MM.1S (cell line): ENCODE results near the gene DAZAP1.

ENCODE experiments used
- EZH2 ChIP-seq: fragments of 300-600 bp; sonication (generic); optimal IDR thresholded peaks from 2 replicates; pipeline ENCODE3; 2017; ENCODE audit warnings: low read depth, mild to moderate bottlenecking, antibody characterized with exemption, low read length, mixed read lengths
- EZH2phosphoT487 ChIP-seq: fragments of 300-600 bp; sonication (generic); IDR thresholded peaks from 2 replicates; pipeline ENCODE4 v1.6.1; 2018; ENCODE audit warnings: antibody characterized with exemption, low read length
- TF ChIP-seq, protein P1 (sequence below): fragments of 300-600 bp; sonication (generic); IDR thresholded peaks from 2 replicates; pipeline ENCODE4 v1.5.1; 2016; ENCODE audit warnings: antibody characterized with exemption, low read length, mixed read lengths

DNA sequence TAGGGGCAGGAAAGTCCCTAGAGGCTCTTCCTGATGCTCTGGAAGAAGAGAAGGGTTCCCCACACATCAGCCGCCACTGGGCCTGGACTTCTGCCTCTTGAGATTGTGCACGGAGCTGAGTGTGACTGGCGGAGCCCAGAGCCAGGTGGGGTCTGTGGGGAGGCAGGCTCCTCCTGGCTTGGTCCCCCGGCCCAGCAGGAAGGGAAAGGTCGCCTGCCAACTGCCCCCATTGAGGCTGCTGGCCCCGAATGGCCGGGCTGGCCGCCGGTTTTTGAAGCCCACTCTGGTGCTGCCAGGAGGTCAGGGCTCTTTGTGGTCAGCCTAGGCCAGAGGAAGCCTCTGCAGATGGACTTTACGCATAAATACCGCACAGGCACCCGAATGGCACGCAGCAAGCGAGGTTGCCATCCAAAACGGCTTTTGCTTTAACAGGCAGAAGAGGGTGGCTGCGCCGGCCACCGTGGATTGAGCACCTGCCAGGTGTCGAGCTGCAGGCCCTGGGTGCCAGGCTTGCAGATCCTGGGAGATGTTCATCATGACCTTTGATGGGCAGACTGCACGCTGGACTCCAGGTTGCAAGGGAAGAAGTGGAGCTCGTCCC lies 5.0 kb downstream of the DAZAP1 start:
- TF ChIP-seq EZH2phosphoT487 (no peak), EZH2 (no peak)
- TF ChIP-seq, protein P1, sequence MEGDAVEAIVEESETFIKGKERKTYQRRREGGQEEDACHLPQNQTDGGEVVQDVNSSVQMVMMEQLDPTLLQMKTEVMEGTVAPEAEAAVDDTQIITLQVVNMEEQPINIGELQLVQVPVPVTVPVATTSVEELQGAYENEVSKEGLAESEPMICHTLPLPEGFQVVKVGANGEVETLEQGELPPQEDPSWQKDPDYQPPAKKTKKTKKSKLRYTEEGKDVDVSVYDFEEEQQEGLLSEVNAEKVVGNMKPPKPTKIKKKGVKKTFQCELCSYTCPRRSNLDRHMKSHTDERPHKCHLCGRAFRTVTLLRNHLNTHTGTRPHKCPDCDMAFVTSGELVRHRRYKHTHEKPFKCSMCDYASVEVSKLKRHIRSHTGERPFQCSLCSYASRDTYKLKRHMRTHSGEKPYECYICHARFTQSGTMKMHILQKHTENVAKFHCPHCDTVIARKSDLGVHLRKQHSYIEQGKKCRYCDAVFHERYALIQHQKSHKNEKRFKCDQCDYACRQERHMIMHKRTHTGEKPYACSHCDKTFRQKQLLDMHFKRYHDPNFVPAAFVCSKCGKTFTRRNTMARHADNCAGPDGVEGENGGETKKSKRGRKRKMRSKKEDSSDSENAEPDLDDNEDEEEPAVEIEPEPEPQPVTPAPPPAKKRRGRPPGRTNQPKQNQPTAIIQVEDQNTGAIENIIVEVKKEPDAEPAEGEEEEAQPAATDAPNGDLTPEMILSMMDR: no peak
